SU-DHL-6 (cell line): ENCODE data around the gene TDRD10.

Experiments used
- H2AFZ ChIP-seq: fragments of 200-600 bp; sonication (generic); 2 replicates; pipeline ENCODE4 v1.6.1; 2014; ENCODE audit warnings: low read depth, mild to moderate bottlenecking, moderate library complexity, mixed read lengths, antibody characterized with exemption, low read length; ENCODE audit not compliant: severe bottlenecking
- H3F3A ChIP-seq: fragments of 200-600 bp; shearing (Covaris generic); 2 replicates; pipeline ENCODE4 v1.6.0; 2016; ENCODE audit warnings: antibody characterized with exemption, mild to moderate bottlenecking; ENCODE audit not compliant: insufficient read depth
- H3K27ac ChIP-seq: fragments of 200-600 bp; sonication (generic); 2 replicates; pipeline ENCODE4 v1.5.1; 2016; ENCODE audit warnings: low read depth, mild to moderate bottlenecking, low read length, moderate library complexity, mixed read lengths
- H3K27me3 ChIP-seq: fragments of 200-600 bp; sonication (generic), shearing (Covaris generic); 2 replicates; pipeline ENCODE4 v1.6.0; 2014; ENCODE audit warnings: mild to moderate bottlenecking, low read length
- H3K36me3 ChIP-seq: fragments of 200-600 bp; sonication (generic); 2 replicates; pipeline ENCODE4 v1.6.1; 2014; ENCODE audit warnings: mild to moderate bottlenecking, low read length, mixed read lengths
- H3K4me2 ChIP-seq: fragments of 300-600, 200-600 bp; shearing (Covaris generic), sonication (generic); 2 replicates; pipeline ENCODE4 v1.6.0; 2014; ENCODE audit warnings: low read length, low read depth, mild to moderate bottlenecking; ENCODE audit not compliant: poor library complexity, severe bottlenecking
- H3K4me3 ChIP-seq: fragments of 200-600 bp; sonication (generic); 2 replicates; pipeline ENCODE4 v1.5.1; 2014; ENCODE audit warnings: antibody characterized with exemption, low read length, mild to moderate bottlenecking, mixed read lengths; ENCODE audit not compliant: insufficient read depth, poor library complexity, severe bottlenecking
- H3K79me2 ChIP-seq: fragments of 200-600 bp; sonication (generic); 2 replicates; pipeline ENCODE4 v1.6.1; 2014; ENCODE audit warnings: mild to moderate bottlenecking, low read length, moderate library complexity; ENCODE audit not compliant: insufficient read depth
- H3K9ac ChIP-seq: fragments of 200-600 bp; sonication (generic); 2 replicates; pipeline ENCODE4 v1.7.0; 2014; ENCODE audit warnings: mild to moderate bottlenecking, low read length
- H3K9me2 ChIP-seq: fragments of 200-600 bp; sonication (generic); replicated peaks from 2 replicates; pipeline ENCODE4 v1.6.1; 2014; ENCODE audit warnings: low read length; ENCODE audit not compliant: insufficient read depth
- H3K9me3 ChIP-seq: fragments of 200-600 bp; sonication (generic); 2 replicates; pipeline ENCODE4 v1.6.1; 2014; ENCODE audit warnings: low read length, mixed read lengths; ENCODE audit not compliant: insufficient read depth
- H4K20me1 ChIP-seq: fragments of 200-600 bp; sonication (generic); 2 replicates; pipeline ENCODE4 v1.6.1; 2014; ENCODE audit warnings: low read depth, mild to moderate bottlenecking, antibody characterized with exemption, low read length, moderate library complexity, mixed read lengths
- CTCF ChIP-seq: fragments of 200-600 bp; sonication (generic); IDR thresholded peaks from one replicate; pipeline ENCODE4 v1.5.1; 2017; ENCODE audit warnings: antibody characterized with exemption, mild to moderate bottlenecking, low read length, moderate library complexity; ENCODE audit not compliant: insufficient read depth, poor library complexity, severe bottlenecking
- EZH2phosphoT487 ChIP-seq: fragments of 200-600 bp; sonication (generic), shearing (Covaris generic); conservative IDR thresholded peaks from 2 replicates; pipeline ENCODE4 v1.6.1; 2018; ENCODE audit warnings: mild to moderate bottlenecking, antibody characterized with exemption, low read length, moderate library complexity, mixed read lengths

Gene TDRD10

GRCh38 chr1:154575951-154576566 lies 74.0 kb downstream of the TDRD10 start:
- H3K79me2 ChIP-seq = no peaks in the 10 kb centered on the region
- H3K9ac ChIP-seq = no peak overlapping the region
- H3K4me2 ChIP-seq = no peak overlapping the region
- no peak overlapping the region for H3K4me3 ChIP-seq
- H3K9me3 ChIP-seq = no peaks in the 10 kb centered on the region
- no peak overlapping the region for H2AFZ ChIP-seq
- H3K27ac ChIP-seq = no peak overlapping the region
- no peak for TF ChIP-seq CTCF
- no peak for TF ChIP-seq EZH2phosphoT487
- H3K27me3 ChIP-seq = no peaks in the 10 kb centered on the region
- H3F3A ChIP-seq = peaks cover 8% of the 10 kb centered on the region; the same call in 1 of the 2 replicates
- no peaks in the 10 kb centered on the region for H3K36me3 ChIP-seq
- H4K20me1 ChIP-seq = no peaks in the 10 kb centered on the region
- no peaks in the 10 kb centered on the region for H3K9me2 ChIP-seq

- Histone ChIP-seq H3K27me3 (no peaks in the 10 kb centered on the region), H3F3A (peaks cover 8% of the 10 kb centered on the region; the same call in 1 of the 2 replicates), H3K9me2 (no peaks in the 10 kb centered on the region), H4K20me1 (no peaks in the 10 kb centered on the region), H3K4me2 (no peak overlapping the region), H2AFZ (no peak overlapping the region), H3K27ac (no peak overlapping the region), H3K4me3 (no peak overlapping the region), H3K36me3 (0 out of 2 replicates have a peak, but pooled peaks cover 4% of the 10 kb centered on the region), H3K9me3 (no peaks in the 10 kb centered on the region), H3K9ac (no peak overlapping the region), H3K79me2 (no peaks in the 10 kb centered on the region)
- no peak for TF ChIP-seq CTCF
- no peak for TF ChIP-seq EZH2phosphoT487
Measured at GRCh38 chr1:154577346-154578057, 75.5 kb downstream of the TDRD10 start.

- Histone ChIP-seq H3F3A (peaks cover 8% of the 10 kb centered on the region; the same call in 1 of the 2 replicates), H3K9me2 (no peaks in the 10 kb centered on the region), H4K20me1 (no peaks in the 10 kb centered on the region), H3K27me3 (no peaks in the 10 kb centered on the region), H3K79me2 (no peaks in the 10 kb centered on the region), H3K4me2 (no peak overlapping the region), H2AFZ (no peak overlapping the region), H3K9ac (no peak overlapping the region), H3K9me3 (no peaks in the 10 kb centered on the region), H3K4me3 (no peak overlapping the region), H3K36me3 (0 out of 2 replicates have a peak, but pooled peaks cover 4% of the 10 kb centered on the region), H3K27ac (no peak overlapping the region)
- TF ChIP-seq EZH2phosphoT487 (no peak), CTCF (no peak)
Measured at GRCh38 chr1:154578058-154578418, 76.0 kb downstream of the TDRD10 start.
